ENCODE results near the gene TCP11L1. TPM values are rescaled to one million over a fixed set of nuclear protein-coding genes. Genes with fewer than 3 reads are reported as not detected.

Gene TCP11L1
- total and polyA plus RNA-seq, 4 donors: 2.9 to 11.7 (median 6.9) TPM

GRCh38 chr11:33062137-33062536, 22.8 kb downstream of the TCP11L1 start:
- Histone ChIP-seq H3K27ac (ENCODE audit: low read depth in 1 of 2, low read length in 2 of 2) (no peak overlapping the region), H3K27me3 (ENCODE audit: control insufficient read depth in 4 of 4, insufficient read depth in 4 of 4, low read length in 3 of 4) (no peaks in the 10 kb centered on the region), H3K4me1 (ENCODE audit: control insufficient read depth in 4 of 4, insufficient read depth in 4 of 4, low read length in 3 of 4) (peaks cover 7 to 26% (median 15%) of the 10 kb centered on the region in 4 donors), H3K9me3 (ENCODE audit: control insufficient read depth in 4 of 4, low read length in 3 of 4) (no peaks in the 10 kb centered on the region), H3K36me3 (ENCODE audit: control insufficient read depth in 4 of 4, insufficient read depth in 3 of 4, low read depth in 1 of 4, low read length in 3 of 4) (peaks cover 0 to 5% (median 0%) of the 10 kb centered on the region in 4 donors), H3K4me3 (ENCODE audit: low read depth in 1 of 3, low read length in 3 of 3) (no peak overlapping the region), H3K9ac (ENCODE audit: low read depth in 1 of 2, low read length in 2 of 2) (no peak overlapping the region)
- DNase-seq (ENCODE audit: low spot score): no peak
- TF ChIP-seq MAX (IDR thresholded peaks at IDR 0.05): no peak
- no peak for TF ChIP-seq NR2F2 (IDR thresholded peaks at IDR 0.05)
- no peak for TF ChIP-seq ZBTB33 (IDR thresholded peaks at IDR 0.05)
- 84% methylated on average over 5 of the region's 5 CpGs for WGBS

GRCh38 chr11:33063326-33063881, 24.0 kb downstream of the TCP11L1 start:
- WGBS: 73% methylated on average over 3 of the region's 3 CpGs
- Histone ChIP-seq H3K9me3 (ENCODE audit: control insufficient read depth in 4 of 4, low read length in 3 of 4) (no peaks in the 10 kb centered on the region), H3K27ac (ENCODE audit: low read depth in 1 of 2, low read length in 2 of 2) (no peak overlapping the region), H3K9ac (ENCODE audit: low read depth in 1 of 2, low read length in 2 of 2) (no peak overlapping the region), H3K4me3 (ENCODE audit: low read depth in 1 of 3, low read length in 3 of 3) (no peak overlapping the region), H3K27me3 (ENCODE audit: control insufficient read depth in 4 of 4, insufficient read depth in 4 of 4, low read length in 3 of 4) (no peaks in the 10 kb centered on the region), H3K36me3 (ENCODE audit: control insufficient read depth in 4 of 4, insufficient read depth in 3 of 4, low read depth in 1 of 4, low read length in 3 of 4) (peaks cover 0 to 3% (median 2%) of the 10 kb centered on the region in 4 donors), H3K4me1 (ENCODE audit: control insufficient read depth in 4 of 4, insufficient read depth in 4 of 4, low read length in 3 of 4) (peaks cover 7 to 26% (median 15%) of the 10 kb centered on the region in 4 donors)
- no peak for DNase-seq (ENCODE audit: low spot score)
- TF ChIP-seq FOXA1 (IDR thresholded peaks at IDR 0.05): no peak
- TF ChIP-seq SP1 (IDR thresholded peaks at IDR 0.05): no peak
- TF ChIP-seq GABPA (IDR thresholded peaks at IDR 0.05 in 1 of 2, conservative IDR thresholded peaks at IDR 0.05 in 1 of 2): no peak

GRCh38 chr11:33064033-33064825, 24.9 kb downstream of the TCP11L1 start:
- H3K27ac ChIP-seq (ENCODE audit: low read depth in 1 of 2, low read length in 2 of 2): no peak overlapping the region
- H3K36me3 ChIP-seq (ENCODE audit: control insufficient read depth in 4 of 4, insufficient read depth in 3 of 4, low read depth in 1 of 4, low read length in 3 of 4): peaks cover 2 to 9% (median 4%) of the 10 kb centered on the region in 4 donors
- TF ChIP-seq SP1 (IDR thresholded peaks at IDR 0.05) (no peak), ZBTB33 (IDR thresholded peaks at IDR 0.05) (no peak), TAF1 (conservative IDR thresholded peaks at IDR 0.05) (no peak), FOXA1 (IDR thresholded peaks at IDR 0.05) (no peak), MAX (IDR thresholded peaks at IDR 0.05) (no peak), REST (IDR thresholded peaks at IDR 0.05) (no peak), CTCF (IDR thresholded peaks at IDR 0.05; ENCODE audit: low read depth, low read length, missing input control) (no peak), RAD21 (IDR thresholded peaks at IDR 0.05) (no peak), RXRA (IDR thresholded peaks at IDR 0.05) (no peak), JUND (IDR thresholded peaks at IDR 0.05) (no peak), NR2F2 (IDR thresholded peaks at IDR 0.05) (no peak), ATF3 (IDR thresholded peaks at IDR 0.05) (no peak), HNF4G (IDR thresholded peaks at IDR 0.05) (no peak), HNF4A (conservative IDR thresholded peaks at IDR 0.05) (no peak)

More at GRCh38 chr11:33064033-33064825, 24.9 kb downstream of the TCP11L1 start:
- H3K4me3 ChIP-seq (ENCODE audit: low read depth in 1 of 3, low read length in 3 of 3): no peak overlapping the region
- H3K27me3 ChIP-seq (ENCODE audit: control insufficient read depth in 4 of 4, insufficient read depth in 4 of 4, low read length in 3 of 4): no peaks in the 10 kb centered on the region
- H3K9ac ChIP-seq (ENCODE audit: low read depth in 1 of 2, low read length in 2 of 2): no peak overlapping the region
- no peaks in the 10 kb centered on the region for H3K9me3 ChIP-seq (ENCODE audit: control insufficient read depth in 4 of 4, low read length in 3 of 4)
- WGBS: 72% methylated on average over 11 of the region's 11 CpGs
- H3K4me1 ChIP-seq (ENCODE audit: control insufficient read depth in 4 of 4, insufficient read depth in 4 of 4, low read length in 3 of 4): peaks cover 7 to 26% (median 15%) of the 10 kb centered on the region in 4 donors
- DNase-seq (ENCODE audit: low spot score): no peak

All from liver (tissue), 9 donors.